Measurements from ENCODE around the gene EXOSC1.
"Not testable (repeated sequence)": the region's sequence is repeated elsewhere in the genome, so short reads cannot be mapped to it uniquely, and the experiment has no call there.

GRCh38 chr10:97406483-97406882 lies 39.3 kb downstream of the EXOSC1 start:
- not testable (repeated sequence) for TF ChIP-seq CTCF (IDR thresholded peaks at IDR 0.05; ENCODE audit: extremely low read depth in 1 of 2, insufficient read depth in 1 of 2, low read depth in 1 of 2, low read length in 2 of 2); POLR2AphosphoS5 (IDR thresholded peaks at IDR 0.05; ENCODE audit: insufficient read depth, low read depth, low read length); MYC (IDR thresholded peaks at IDR 0.05; ENCODE audit: low read depth, low read length); MAX (IDR thresholded peaks at IDR 0.05; ENCODE audit: insufficient read depth, insufficient read length); POLR2A (IDR thresholded peaks at IDR 0.05; ENCODE audit: low read depth, low read length); EZH2 (IDR thresholded peaks at IDR 0.05; ENCODE audit: borderline replicate concordance, low read depth, low read length, severe bottlenecking)
